ELF-1 (cell line): ENCODE data around the gene MLF2.
"Not testable (repeated sequence)": the region's sequence is repeated elsewhere in the genome, so short reads cannot be mapped to it uniquely, and the experiment has no call there.

Experiments used
- DNase-seq: peaks from one replicate; pipeline ENCODE4 v3.0.0-alpha.2; 2016; ENCODE audit warnings: low read depth, low spot score

The MLF2 gene

GRCh38 chr12:6734506-6735387, 18.2 kb downstream of the MLF2 start:
- DNase-seq: no peak

DNA sequence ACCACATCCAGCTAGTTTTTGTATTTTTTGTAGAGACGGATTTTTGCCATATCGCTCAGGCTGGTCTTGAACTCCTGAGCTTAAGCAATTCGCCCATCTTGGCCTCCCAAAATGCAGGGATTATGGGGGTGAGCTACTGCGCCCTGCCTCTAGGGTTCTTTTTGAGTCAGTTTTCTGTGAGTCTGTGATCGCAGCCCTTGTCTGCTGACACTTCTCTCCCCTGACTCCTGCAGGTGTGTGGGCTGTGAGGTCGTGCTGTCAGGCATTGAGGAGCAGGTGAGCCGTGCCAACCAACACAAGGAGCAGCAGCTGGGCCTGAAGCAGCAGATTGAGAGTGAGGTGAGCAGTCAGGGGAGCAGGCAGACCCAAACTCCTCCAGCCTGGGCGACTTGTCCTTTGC, 22.8 kb downstream of the MLF2 start:
- DNase-seq: no peak

DNA sequence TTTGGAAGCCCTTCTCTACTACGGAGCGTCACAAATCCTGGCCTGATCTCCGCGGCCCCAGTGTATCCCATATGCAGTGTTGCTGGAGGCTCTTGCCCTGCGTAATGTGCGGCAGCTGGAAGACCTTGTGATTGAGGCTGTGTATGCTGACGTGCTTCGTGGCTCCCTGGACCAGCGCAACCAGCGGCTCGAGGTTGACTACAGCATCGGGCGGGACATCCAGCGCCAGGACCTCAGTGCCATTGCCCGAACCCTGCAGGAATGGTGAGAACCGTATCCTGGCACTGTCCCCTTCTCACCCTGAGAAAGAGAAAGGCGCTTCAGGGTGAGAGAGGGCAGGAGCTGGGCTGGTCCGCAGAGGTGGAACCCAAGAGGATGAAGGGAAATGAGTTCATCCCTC, 23.8 kb downstream of the MLF2 start:
- DNase-seq: no peak

- no peak for DNase-seq
Observed at GRCh38 chr12:6725350-6725749, 27.6 kb downstream of the MLF2 start.

GRCh38 chr12:6724409-6724797, 28.5 kb downstream of the MLF2 start:
- peak; percentile 37 for DNase-seq

DNA sequence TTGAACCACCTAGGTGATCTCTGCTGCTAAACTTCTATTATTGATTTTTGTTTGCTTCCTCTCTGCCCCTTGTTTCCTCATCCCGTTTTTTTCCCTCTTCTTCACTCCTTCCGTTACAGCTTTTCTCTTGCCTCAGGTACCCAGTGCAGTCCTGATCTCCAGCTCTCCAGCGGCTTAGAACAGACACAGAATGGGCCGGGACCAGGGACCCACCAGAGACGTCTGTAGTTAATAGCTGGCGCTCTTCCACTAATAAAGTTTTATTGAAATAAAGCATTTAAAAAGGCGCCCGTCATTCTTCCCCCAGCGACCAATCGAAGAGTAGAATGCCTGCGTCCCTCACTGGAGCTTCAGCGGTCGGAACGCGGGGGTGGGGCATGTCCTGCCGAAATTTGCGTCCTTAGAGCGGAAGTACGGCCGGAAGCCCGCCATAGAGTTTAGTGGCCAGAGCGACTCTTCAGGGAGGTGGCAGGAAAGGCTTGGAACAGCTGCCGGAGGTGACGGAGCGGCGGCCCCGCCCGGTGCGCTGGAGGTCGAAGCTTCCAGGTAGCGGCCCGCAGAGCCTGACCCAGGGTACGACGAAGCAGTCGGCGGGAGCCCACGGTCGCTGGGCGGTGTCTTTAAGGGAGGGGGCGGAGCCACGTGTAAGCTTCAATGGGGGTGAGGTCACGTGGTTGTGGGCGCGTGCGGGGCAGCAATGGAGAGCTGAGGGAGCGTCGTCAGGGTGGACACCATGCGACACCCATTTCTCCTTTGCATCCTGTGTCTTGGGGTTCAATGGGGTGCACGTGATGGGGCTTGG, 29.1 kb downstream of the MLF2 start, which contains the start of gene COPS7A:
Gene COPS7A (plus strand): TSS at position 440 of the 802 bp plus-strand sequence. CDS start 611 bp downstream, outside the sequence.
- DNase-seq: peak; percentile 99

- no peak for DNase-seq
Observed at GRCh38 chr12:6722863-6723262, 30.1 kb downstream of the MLF2 start.

GRCh38 chr12:6716874-6717437, 36.0 kb downstream of the MLF2 start:
- no peak for DNase-seq

DNA sequence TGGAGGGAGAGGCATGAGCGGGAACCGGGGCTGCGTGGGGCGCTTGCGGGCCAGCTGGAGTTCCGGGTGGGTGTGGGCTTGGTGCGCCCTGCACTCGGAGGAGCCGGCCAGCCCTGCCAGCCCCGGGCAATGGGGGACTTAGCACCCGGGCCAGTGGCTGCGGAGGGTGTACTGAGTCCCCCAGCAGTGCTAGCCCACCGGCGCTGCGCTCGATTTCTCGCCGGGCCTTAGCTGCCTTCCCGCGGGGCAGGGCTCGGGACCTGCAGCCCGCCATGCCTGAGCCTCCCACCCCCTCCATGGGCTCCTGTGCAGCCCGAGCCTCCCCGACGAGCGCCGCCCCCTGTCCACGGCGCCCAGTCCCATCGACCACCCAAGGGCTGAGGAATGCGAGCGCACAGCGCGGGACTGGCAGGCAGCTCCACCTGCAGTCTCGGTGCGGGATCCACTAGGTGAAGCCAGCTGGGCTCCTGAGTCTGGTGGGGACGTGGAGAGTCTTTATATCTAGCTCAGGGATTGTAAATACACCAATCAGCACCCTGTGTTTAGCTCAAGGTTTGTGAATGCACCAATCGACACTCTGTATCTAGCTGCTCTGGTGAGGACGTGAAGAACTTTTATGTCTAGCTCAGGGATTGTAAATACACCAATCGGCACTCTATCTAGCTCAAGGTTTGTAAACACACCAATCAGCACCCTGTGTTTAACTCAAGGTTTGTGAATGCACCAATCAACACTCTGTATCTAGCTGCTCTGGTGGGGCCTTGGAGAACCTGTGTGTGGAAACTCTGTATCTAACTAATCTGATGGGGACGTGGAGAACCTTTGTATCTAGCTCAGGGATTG, 36.7 kb downstream of the MLF2 start:
- not testable (repeated sequence) for DNase-seq

GRCh38 chr12:6708960-6709394, 44.0 kb downstream of the MLF2 start:
- DNase-seq: no peak

DNA sequence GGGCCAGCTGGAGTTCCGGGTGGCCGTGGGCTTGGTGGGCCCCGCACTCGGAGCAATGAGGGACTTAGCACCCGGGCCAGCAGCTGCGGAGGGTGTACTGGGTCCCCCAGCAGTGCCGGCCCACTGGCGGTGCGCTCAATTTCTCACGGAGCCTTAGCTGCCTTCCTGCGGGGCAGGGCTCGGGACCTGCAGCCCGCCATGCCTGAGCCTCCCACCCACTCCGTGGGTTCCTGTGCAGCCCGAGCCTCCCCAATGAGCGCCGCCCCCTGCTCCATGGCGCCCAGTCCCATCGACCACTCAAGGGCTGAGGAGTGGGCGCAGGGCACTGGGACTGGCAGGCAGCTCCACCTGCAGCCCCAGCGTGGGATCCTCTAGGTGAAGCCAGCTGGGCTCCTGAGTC, 44.6 kb downstream of the MLF2 start:
- DNase-seq: not testable (repeated sequence)

- DNase-seq: peak; percentile 71
Observed at GRCh38 chr12:6703631-6704030, 49.3 kb downstream of the MLF2 start.

GRCh38 chr12:6701078-6701768, 51.7 kb downstream of the MLF2 start:
- peak; percentile 42 for DNase-seq

- DNase-seq: peak; percentile 34
Observed at GRCh38 chr12:6700646-6701051, 52.3 kb downstream of the MLF2 start, which contains the start of gene PIANP. TSS of gene PIANP (minus strand) at chr12:6700815. CDS start at chr12:6698061, 2,754 bp downstream.

DNA sequence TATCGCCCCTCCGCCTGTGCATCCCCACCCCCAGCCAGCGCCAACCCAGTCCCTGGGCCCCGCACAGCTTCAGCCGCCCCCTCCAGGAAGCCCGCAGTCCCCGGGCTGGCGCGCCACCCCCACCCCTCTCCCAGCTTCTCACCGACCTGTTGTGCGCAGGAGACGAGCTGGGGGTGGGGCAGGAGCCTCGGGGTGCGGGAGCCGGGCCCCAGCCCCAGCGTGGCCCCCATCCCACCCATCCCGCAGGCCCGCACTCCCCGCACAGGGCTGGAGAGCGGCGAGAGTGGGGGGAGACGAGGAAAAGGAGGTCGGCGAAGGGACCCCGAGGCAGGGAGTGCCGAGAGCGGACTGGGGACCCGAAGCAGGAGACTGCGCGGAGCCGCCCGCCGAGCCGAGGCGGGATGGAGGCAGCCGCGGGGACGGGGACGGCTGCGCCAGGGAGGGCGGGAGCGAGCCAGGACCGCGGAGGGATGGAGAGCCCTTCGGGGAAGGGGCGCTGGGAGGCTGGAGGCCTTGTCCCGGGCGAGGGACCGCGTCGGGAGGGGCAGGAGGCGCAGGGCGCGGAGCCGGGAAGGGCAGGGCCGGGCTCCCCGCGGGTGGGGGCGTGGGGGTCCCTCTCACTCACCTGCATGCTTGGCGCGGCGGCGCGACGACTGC, 52.8 kb downstream of the MLF2 start:
- DNase-seq: no peak

GRCh38 chr12:6699259-6699988, 53.5 kb downstream of the MLF2 start:
- no peak for DNase-seq

DNA sequence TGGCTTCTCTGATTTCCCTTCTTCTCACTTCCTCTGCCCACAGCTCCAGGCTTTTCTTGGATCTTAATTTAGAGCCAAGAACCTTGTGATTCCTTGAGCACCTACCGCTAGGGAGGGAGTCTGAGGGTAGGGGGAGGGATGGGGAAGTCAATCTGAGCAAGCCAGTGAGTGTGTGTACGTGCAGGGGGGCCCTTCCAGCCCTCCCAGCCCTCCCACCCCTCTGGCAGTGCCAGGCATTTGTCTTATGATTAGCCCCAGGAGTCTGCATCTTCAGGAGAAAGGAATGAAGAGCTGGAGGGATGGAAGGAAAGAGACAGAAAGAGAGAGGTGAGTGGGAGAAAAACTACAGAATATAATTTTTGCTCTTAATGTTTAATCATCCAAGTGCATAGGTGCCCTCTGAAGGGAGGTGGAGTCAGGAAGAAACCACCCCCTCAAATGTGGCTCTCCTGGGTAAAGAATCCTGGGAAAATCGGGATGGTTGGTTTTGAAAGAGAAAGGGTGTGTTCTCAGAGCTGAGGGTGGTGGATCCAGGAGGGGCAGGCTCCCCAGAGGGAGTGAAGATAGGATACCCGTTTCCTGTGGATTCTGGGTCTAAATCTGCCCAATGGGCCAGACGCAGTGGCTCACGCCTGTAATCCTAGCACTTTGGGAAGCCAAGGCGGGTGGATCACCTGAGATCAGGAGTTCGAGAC, 54.4 kb downstream of the MLF2 start:
- no peak for DNase-seq
